Memory B cell (primary cell): Measurements from ENCODE around the gene KIF5C.

Experiments
- ATAC-seq: fragments of 150-1000 bp; cut with Tn5 transposase; 2 replicates; pipeline ENCODE4 v1.10.0; 2021; ENCODE audit warnings: low read depth, mild to moderate bottlenecking, moderate library complexity
- DNase-seq, 2 donors: peaks; one replicate each; pipeline ENCODE4 v3.0.0; 2022; ENCODE audit warnings: low spot score in 2 of 2
- H3K27ac Mint-ChIP-seq: one replicate; pipeline ENCODE4 v1.8.0; 2022; ENCODE audit warnings: mild to moderate bottlenecking, moderate library complexity, mixed read lengths
- H3K27me3 Mint-ChIP-seq: one replicate; pipeline ENCODE4 v1.8.0; 2022; ENCODE audit warnings: mixed read lengths
- H3K36me3 Mint-ChIP-seq: one replicate; pipeline ENCODE4 v1.8.0; 2022; ENCODE audit warnings: mild to moderate bottlenecking, mixed read lengths
- H3K4me1 Mint-ChIP-seq: one replicate; pipeline ENCODE4 v1.8.0; 2022; ENCODE audit warnings: mixed read lengths
- H3K4me3 Mint-ChIP-seq: one replicate; pipeline ENCODE4 v1.8.0; 2022; ENCODE audit warnings: mild to moderate bottlenecking, moderate library complexity, mixed read lengths
- H3K9me3 Mint-ChIP-seq: one replicate; pipeline ENCODE4 v1.8.0; 2022; ENCODE audit warnings: mixed read lengths

KIF5C gene

DNA sequence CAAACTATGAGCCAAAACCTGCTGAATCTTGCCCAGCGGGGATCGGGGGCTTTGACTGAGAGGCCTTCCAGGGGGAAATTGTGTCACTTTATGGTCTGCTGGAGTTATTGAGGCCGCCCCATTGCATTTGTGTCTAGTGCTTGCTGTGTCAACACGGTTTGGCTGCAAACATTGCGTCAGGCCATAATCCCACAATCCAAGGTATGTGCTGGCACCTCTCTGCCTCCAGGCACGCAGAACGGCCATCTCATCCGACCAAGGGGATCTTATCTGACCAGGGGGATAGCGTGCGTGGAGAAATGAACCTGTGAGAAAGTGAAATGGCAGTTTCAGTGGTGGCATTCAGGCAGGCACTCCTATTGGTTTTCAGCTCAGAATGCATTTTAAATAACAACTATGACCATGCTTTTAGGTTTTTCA is 145.4 kb downstream of the KIF5C start:
- DNase-seq (no peak), ATAC-seq (no peak)
- Mint-ChIP-seq H3K27me3 (peaks cover 2% of the 10 kb centered on the region), H3K9me3 (no peaks in the 10 kb centered on the region), H3K27ac (peak overlapping the region; percentile 84), H3K4me1 (peaks cover 42% of the 10 kb centered on the region), H3K36me3 (no peaks in the 10 kb centered on the region), H3K4me3 (peak overlapping the region; percentile 41)

DNA sequence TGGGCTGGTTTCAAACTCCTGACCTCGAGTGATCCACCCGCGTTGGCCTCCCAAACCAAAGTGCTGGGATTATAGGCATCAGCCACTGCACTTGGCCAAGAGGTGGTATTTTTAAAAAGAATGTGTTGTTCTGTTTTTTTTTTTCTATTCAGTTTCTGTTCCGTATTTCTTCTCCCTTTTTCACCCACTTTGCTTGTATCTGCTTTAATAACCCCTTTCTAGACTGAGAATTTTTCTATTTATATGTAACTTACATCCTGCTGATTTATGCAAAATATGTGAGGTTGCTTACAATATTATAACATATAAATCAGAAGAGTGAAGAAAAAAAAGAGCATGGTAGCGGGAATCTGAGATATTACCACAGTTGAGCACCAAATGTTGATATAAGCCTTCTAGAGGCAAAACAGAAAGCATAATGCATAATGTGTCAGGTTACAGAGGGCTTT is 146.3 kb downstream of the KIF5C start:
- peak overlapping the region; percentile 24 for H3K4me3 Mint-ChIP-seq
- peak overlapping the region; percentile 84 for H3K27ac Mint-ChIP-seq
- peaks cover 42% of the 10 kb centered on the region for H3K4me1 Mint-ChIP-seq
- H3K36me3 Mint-ChIP-seq = no peaks in the 10 kb centered on the region
- DNase-seq (no peak), ATAC-seq (peak; percentile 80)
- no peaks in the 10 kb centered on the region for H3K9me3 Mint-ChIP-seq
- no peaks in the 10 kb centered on the region for H3K27me3 Mint-ChIP-seq

DNA sequence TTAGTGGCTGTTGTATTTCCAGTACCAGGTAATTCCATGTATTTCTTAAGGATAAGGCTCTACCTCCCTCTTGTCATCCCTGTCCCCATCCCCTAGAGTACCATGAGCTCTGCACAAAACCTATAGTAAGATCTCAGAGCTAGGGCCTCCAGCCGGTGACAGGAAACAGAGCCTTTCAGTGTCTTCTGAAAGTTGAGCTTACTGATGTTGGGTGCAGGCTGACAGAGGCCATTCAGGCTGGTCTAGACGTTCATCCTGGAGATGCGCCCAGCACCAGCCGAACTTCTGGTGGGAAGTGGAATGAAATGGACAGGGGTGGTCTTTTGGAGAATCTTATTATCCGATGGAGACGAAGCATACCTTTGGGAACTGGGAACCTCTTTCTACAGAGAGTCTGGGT is 146.7 kb downstream of the KIF5C start:
- no peak for DNase-seq
- no peaks in the 10 kb centered on the region for H3K27me3 Mint-ChIP-seq
- peak overlapping the region; percentile 65 for H3K4me3 Mint-ChIP-seq
- H3K4me1 Mint-ChIP-seq = peaks cover 42% of the 10 kb centered on the region
- no peaks in the 10 kb centered on the region for H3K9me3 Mint-ChIP-seq
- no peaks in the 10 kb centered on the region for H3K36me3 Mint-ChIP-seq
- H3K27ac Mint-ChIP-seq = peak overlapping the region; percentile 84
- ATAC-seq = peak; percentile 34

DNA sequence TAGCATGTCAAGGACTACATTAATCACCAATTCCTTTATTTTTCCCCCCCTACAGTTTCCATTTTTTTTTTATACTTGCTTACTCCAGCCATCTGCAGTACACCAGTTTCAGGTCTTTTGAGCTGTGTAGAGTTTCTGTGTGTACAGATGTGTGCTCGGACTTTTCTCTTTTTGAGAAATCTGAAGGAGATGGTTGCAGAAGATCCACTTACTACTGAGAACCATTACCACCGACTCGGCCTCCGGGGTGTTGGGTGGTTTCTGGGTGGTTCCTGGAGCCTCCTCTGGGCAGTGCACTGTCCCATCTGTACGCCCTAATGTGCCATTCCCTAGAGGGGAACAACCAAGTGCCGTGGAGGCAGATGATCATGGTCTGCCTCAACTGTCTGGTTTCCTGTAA is 148.1 kb downstream of the KIF5C start:
- Mint-ChIP-seq H3K9me3 (no peaks in the 10 kb centered on the region), H3K4me3 (no peak overlapping the region), H3K27ac (peak overlapping the region; percentile 48), H3K36me3 (no peaks in the 10 kb centered on the region), H3K4me1 (peaks cover 35% of the 10 kb centered on the region), H3K27me3 (no peaks in the 10 kb centered on the region)
- no peak for DNase-seq
- ATAC-seq = no peak

DNA sequence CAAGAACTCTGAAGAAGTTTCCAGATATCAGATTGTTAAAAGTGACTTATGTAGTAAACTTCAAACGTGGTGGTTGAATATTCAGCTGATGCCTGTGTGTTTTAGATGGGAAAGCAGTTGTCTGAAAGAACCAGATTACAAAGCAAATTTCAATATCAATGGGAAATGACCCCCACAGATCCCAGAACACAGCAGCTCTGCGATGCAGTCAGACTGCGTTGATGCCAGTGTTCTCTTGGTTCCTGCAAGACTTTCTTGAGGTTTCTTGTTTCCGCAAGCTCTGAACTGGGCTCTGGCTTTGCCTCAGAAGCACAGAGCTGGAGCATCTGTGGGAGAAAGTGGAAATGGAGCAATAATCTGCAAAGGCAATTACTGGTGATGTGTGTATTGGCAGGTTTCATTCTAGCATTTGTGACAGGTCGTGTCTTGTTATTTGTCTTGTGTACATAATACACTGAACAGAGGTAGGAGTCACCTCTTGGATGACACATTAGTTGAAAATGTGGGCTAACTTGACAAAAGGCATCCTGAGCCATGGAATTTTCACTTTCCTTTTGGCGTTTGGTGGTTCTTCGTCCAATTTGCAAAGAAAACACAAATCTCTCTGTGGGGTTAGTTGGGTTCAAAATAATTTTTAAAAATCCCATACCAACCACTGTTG is 152.7 kb downstream of the KIF5C start:
- H3K4me1 Mint-ChIP-seq = peaks cover 15% of the 10 kb centered on the region
- no peak for ATAC-seq
- H3K27ac Mint-ChIP-seq = no peak overlapping the region
- H3K27me3 Mint-ChIP-seq = no peaks in the 10 kb centered on the region
- no peak overlapping the region for H3K4me3 Mint-ChIP-seq
- DNase-seq = no peak
- no peaks in the 10 kb centered on the region for H3K9me3 Mint-ChIP-seq
- H3K36me3 Mint-ChIP-seq = no peaks in the 10 kb centered on the region

DNA sequence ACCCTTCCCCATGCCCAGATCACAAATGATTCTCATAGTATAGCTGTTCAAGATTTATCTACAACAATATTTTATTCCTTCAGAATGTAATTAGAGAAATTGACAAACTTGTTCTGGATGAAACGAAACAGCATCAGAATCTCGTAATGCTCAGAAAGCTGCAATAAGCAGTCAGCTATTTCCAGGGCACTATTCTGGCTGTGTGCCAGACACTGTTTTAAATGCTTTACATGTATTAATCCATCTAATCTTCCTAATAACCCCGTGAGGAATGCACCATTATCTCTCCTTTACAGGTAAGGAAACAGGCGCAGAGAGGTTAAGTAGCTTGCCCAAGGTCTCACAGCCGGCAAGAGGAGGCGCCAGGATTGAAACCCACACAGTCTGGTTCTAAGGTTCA is 153.3 kb downstream of the KIF5C start:
- Mint-ChIP-seq H3K27me3 (no peaks in the 10 kb centered on the region), H3K4me3 (no peak overlapping the region), H3K4me1 (peaks cover 11% of the 10 kb centered on the region), H3K36me3 (no peaks in the 10 kb centered on the region), H3K27ac (no peak overlapping the region), H3K9me3 (no peaks in the 10 kb centered on the region)
- DNase-seq (no peak), ATAC-seq (no peak)

DNA sequence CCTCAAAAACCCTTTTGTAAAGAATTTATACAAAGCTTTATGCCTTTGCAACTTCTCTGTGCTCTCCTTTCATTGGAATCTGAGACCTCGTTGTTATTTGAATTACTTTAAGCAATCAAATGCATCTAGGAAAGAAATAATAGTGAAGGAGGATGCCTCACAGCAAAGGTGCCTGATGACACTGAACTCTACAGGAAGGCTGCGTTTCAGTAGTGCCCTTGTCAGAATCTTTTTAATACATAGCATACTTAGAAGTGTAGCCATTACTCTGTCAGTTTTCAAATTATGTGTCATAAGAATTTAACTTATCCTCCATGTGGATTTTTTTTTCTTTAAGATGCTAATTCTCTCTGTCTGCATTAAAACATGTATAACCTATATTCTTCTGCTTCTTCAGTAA is 153.9 kb downstream of the KIF5C start:
- Mint-ChIP-seq H3K36me3 (no peaks in the 10 kb centered on the region), H3K9me3 (no peaks in the 10 kb centered on the region), H3K4me1 (peaks cover 15% of the 10 kb centered on the region), H3K4me3 (no peak overlapping the region), H3K27me3 (peaks cover 2% of the 10 kb centered on the region), H3K27ac (no peak overlapping the region)
- DNase-seq (no peak), ATAC-seq (no peak)

DNA sequence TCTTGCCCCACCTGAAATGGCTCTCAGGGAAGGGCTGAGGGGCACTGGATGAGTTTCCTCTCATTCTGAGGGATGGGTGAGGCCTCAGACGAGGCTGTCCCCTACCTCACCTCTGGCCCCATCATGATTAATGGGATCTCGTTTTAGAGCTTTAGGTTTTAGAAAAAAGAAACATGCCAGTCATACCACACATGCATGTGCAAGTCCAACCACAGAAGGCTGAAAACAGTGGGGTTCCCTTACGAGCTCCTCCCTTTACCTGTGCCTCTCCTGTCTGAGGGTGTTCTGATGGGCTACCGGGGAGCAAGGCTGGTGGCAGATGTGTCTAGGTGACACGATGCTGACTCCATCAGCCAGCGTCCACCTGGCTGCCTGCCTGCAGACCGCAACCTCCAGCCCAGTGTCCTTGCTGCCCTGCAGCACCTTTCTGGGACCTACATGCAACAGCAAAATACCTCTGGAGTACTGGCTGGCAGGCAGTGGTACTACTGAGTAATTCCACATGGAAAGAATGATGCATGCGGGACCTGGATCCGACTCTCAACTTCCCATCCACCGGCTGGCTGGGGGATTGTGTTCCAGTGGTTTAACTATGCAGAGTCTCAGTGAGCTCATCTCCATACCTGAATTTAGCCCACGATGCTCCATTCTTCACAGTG is 154.4 kb downstream of the KIF5C start:
- H3K27ac Mint-ChIP-seq = no peak overlapping the region
- DNase-seq (no peak), ATAC-seq (no peak)
- peaks cover 2% of the 10 kb centered on the region for H3K27me3 Mint-ChIP-seq
- H3K9me3 Mint-ChIP-seq = no peaks in the 10 kb centered on the region
- H3K4me1 Mint-ChIP-seq = peaks cover 11% of the 10 kb centered on the region
- no peak overlapping the region for H3K4me3 Mint-ChIP-seq
- H3K36me3 Mint-ChIP-seq = no peaks in the 10 kb centered on the region

DNA sequence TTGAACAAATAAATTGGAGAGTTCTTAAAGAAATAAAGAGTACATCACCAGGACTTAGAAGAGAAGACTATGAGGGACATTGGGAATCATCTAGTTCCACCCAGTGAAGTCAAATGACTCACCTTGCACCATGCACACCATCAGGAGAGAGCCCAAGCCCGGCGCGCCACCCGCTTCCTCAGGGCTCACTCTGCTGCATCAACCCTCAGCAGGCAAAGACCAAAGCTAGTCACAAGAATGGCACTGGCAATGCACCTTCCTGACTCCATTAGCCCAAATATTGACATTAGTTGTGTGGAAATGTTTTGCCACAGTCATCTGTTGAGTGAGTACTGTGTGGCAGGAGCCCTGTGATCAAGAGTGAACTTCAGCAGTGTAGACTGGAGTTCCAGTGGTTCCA is 156.4 kb downstream of the KIF5C start:
- H3K9me3 Mint-ChIP-seq = no peaks in the 10 kb centered on the region
- H3K4me1 Mint-ChIP-seq = peaks cover 12% of the 10 kb centered on the region
- ATAC-seq (no peak), DNase-seq (no peak)
- H3K27ac Mint-ChIP-seq = no peak overlapping the region
- H3K36me3 Mint-ChIP-seq = no peaks in the 10 kb centered on the region
- no peak overlapping the region for H3K4me3 Mint-ChIP-seq
- peaks cover 2% of the 10 kb centered on the region for H3K27me3 Mint-ChIP-seq

DNA sequence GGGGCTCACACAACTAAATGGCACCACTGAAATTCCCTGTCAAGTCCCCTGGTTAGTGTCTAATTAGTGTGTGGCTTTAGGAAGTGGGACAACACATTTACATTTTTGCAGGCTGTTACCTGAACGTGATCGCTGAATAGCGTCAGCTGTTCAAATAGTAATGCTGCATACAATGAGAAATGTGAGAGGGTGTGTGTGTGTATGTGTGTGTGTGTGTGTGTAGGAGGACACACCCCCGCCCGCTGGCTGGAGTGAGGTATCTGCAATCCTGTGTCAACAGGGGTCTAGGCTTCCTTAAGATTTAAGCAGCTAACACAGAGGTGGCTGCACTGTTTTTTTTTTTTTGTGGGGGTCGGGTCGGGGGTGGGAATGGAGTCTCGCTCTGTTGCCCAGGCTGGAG is 158.7 kb downstream of the KIF5C start:
- H3K9me3 Mint-ChIP-seq = no peaks in the 10 kb centered on the region
- no peak overlapping the region for H3K4me3 Mint-ChIP-seq
- peaks cover 5% of the 10 kb centered on the region for H3K27me3 Mint-ChIP-seq
- H3K4me1 Mint-ChIP-seq = peaks cover 20% of the 10 kb centered on the region
- H3K36me3 Mint-ChIP-seq = no peaks in the 10 kb centered on the region
- DNase-seq (no peak), ATAC-seq (no peak)
- no peak overlapping the region for H3K27ac Mint-ChIP-seq

DNA sequence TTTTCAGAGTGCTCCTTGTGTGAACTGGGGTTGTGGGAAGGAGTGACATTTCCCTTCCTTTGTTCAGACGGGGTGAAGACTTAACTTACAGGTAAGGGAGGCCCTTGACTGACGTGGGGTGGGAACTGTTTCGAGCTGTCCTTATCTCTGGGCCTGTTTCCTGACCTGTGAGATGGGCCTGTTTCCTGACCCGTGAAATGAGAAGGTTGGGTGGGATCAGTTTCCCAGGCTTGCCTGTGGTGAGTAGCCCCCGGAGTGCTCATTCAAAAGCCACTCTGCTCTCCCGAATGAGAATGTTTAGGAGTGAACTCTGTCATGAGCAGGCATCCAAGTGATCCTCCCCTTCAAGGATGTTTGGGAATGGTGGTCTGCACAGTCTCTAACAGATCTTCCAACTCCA is 159.4 kb downstream of the KIF5C start:
- Mint-ChIP-seq H3K27ac (no peak overlapping the region), H3K36me3 (no peaks in the 10 kb centered on the region), H3K9me3 (no peaks in the 10 kb centered on the region), H3K4me3 (no peak overlapping the region), H3K27me3 (peaks cover 5% of the 10 kb centered on the region), H3K4me1 (peaks cover 22% of the 10 kb centered on the region)
- ATAC-seq (no peak), DNase-seq (no peak)

DNA sequence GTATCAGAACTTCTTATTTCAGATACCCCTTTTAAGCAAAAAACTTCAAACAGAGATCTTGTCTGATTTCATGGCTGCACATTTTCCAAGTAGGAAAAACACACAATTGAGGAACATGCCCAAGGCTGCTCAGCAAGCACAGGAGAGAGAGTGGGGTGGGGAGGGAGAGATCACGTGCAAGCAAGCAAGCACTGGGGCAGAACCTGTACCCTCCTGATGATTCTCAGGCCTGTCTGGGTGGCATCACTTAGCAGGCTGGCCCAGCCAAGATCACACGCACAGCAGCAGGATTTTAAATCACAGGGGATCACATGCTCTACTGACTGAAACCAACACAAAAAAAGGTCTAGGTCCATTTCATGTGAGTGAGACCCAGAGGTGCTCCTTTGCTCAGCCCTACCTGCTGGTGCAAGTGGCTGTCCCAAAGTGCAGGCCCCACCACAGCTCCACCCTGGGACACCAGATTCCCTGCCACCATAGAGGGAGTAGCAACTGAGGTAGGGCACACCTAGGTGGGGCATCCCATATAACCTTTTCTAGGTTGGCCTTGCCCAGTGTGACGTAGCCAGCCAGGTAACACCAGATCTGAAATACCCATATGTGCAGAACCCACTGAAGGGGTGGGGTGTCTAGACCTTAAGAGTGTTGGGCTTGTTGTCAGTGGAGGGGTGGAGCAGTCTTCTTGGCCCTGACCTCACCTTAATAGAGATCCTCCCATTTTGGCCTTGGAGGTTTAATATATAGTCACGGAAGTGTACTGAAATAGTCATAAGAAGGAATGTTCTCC is 161.7 kb downstream of the KIF5C start:
- Mint-ChIP-seq H3K27ac (no peak overlapping the region), H3K4me3 (peak overlapping the region; percentile 57), H3K4me1 (peaks cover 26% of the 10 kb centered on the region), H3K9me3 (no peaks in the 10 kb centered on the region), H3K27me3 (peaks cover 7% of the 10 kb centered on the region), H3K36me3 (no peaks in the 10 kb centered on the region)
- DNase-seq (no peak), ATAC-seq (no peak)

DNA sequence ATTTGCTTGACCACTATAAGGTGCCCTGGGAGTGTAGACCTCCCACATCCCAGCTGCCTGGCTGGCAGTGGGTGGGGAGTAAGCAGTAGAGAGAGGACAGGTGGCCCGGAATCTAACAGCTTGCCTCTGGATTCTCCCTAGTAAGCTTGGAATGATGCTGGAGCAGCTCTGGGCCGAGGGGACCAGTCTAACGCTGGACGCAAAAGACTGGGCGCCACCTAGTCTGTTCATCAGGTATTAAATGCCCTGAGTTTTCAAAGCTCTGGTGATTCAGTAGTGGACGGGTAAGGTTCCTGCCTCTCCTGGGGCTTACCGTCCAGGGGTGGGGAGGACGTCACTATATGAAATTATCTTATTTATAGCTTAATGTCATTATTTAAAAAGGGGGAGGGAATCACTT is 162.8 kb downstream of the KIF5C start:
- H3K27me3 Mint-ChIP-seq = peaks cover 8% of the 10 kb centered on the region
- DNase-seq (no peak), ATAC-seq (no peak)
- no peak overlapping the region for H3K27ac Mint-ChIP-seq
- peaks cover 22% of the 10 kb centered on the region for H3K4me1 Mint-ChIP-seq
- no peaks in the 10 kb centered on the region for H3K9me3 Mint-ChIP-seq
- peak overlapping the region; percentile 77 for H3K4me3 Mint-ChIP-seq
- no peaks in the 10 kb centered on the region for H3K36me3 Mint-ChIP-seq

DNA sequence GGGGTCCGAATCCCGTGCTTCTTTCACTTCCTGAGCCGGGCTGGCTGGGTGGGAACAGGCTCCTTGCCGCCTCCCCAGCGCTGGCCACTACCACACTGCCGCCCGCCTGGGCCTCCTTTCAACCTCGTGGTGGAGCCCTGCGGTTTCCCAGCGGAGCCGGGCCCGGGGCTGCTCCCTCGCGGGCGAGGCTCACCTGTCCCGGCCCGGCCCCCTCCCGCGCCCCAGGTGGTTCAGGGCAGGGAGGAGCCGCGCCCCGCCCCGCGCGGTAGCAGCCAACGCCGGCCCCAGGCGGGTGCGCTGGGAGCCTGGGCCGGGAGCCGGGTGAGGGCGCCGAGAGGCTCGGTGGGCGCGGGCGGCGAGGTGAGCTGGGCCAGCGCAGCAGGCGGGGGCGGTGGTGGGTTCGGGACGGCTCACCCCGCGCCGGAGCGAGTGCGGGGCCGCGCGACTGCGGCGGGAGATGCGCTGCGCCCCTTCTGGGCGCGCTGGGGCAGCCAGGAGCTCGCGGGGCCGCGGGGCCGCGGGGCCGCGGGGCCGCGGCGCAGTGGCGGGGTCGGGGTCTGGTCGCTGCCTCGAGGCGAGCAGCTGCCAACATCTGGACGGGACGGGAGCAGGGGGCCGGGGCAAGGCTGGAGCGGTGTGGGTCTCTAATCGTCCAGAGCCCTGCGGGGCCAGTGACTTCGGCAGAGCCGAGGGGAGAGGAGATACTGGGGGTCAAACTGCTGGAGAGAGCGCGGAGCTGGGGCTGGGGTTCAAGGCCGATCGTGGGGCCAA is 163.6 kb downstream of the KIF5C start, which contains the start of gene LYPD6B:
Gene LYPD6B, plus strand, starts transcription at position 258 of the 771 bp plus-strand sequence. CDS start 92,250 bp downstream, outside the sequence.
- Mint-ChIP-seq H3K27me3 (peaks cover 7% of the 10 kb centered on the region), H3K4me3 (peak within 1 kb of the TSS; percentile 77), H3K9me3 (no peaks in the 10 kb centered on the region), H3K4me1 (peaks cover 20% of the 10 kb centered on the region), H3K27ac (no peak within 1 kb of the TSS), H3K36me3 (no peaks in the 10 kb centered on the region)
- ATAC-seq = peak; percentile 84
- no peak for DNase-seq
